ENCODE data around the gene TRPM8.

Gene TRPM8

DNA sequence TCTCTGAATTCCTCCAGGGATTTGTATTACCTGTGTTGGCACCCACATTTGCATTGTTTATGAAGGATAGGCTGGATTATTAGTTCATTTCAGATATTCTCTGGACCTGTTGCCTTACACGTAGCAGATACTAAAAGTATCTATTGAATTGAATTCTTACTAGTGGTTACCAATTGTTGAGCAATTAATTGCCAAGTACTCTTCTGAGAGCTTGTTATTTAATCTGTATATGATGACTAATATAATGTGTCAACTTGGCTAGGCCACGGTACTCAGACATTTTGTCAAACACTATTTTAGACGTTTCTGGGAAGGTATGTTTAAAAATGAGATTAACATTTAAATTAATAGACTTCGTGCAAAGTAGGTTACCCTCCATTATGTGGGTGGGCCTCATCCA, 130.9 kb downstream of the TRPM8 start:
- DNase-seq (ENCODE audit: low read depth) = no peak

GRCh38 chr2:234050455-234051135, 133.4 kb downstream of the TRPM8 start, which contains the start of gene SPP2:
TSS of gene SPP2 (plus strand) at chr2:234050702. CDS start at chr2:234050787, 85 bp downstream.
- DNase-seq (ENCODE audit: low read depth) = no peak

- no peak for DNase-seq (ENCODE audit: low read depth)
Measured at GRCh38 chr2:234051374-234052070, 134.3 kb downstream of the TRPM8 start.

DNA sequence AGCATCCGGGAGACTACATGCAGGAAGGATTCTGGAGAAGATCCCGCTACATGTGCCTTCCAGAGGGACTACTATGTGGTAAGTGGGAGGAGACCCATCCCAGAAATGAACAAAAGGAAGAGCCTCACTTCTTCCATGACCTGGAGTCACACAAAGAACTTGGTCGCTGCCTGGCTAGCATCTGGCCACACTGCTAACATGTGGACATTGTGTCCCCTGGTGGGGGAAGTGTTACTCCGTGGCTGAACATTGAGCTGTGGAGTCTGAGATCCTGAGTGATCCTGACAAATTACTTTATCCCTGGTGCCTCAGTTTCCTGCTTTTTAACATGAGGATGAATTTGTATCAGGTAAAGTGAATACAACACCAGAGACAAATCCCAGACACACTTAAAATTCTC, 141.7 kb downstream of the TRPM8 start:
- DNase-seq (ENCODE audit: low read depth) = no peak

GRCh38 chr2:234060236-234060635, 143.1 kb downstream of the TRPM8 start:
- DNase-seq (ENCODE audit: low read depth) = no peak

DNA sequence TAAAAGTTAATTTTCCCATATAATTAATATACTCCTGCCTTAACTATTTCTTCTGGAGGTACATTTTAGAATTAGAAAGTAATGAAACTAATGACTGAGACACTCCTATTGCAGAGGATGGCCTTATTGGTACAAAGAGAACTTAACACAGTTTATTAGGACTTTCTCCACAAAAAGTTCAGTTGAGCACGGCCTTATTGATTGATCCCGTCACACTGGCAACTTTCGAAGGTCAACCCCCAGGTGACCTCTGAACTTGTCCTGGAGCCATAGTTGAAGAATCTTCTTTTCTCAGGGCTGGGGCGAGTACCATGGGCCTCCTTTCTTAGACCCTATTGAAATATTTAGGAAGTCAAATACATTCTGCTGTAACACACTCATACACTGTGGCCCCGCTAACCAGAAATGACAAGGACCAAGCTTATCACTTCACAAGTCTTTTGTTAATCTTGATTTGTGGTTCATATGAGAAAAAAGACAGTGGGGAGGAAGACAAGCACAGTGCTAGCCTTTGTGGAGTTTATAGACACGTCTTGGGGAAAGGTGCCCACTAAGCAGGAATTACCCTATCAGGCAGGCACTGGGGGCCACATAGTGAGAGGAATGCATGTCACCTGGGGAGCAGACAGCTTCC, 144.6 kb downstream of the TRPM8 start:
- no peak for DNase-seq (ENCODE audit: low read depth)

DNA sequence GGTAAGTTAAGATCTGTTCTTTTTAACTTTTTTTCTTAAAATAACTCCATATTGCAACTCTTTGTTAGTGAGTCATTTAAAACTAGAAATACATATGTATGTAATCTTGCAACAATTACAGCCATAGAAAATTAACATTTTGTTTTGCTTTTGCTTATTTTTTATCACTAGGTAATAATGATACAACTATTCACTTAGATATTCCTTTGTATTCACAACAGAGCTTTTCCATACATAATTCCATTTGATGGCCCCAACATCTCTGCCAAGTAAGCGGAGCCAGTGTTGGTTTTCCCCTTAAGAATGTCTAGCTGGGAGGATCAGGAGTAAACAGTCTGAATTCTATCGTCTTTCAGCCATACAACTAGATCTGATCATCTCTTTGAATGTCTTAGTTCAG, 149.4 kb downstream of the TRPM8 start:
- no peak for DNase-seq (ENCODE audit: low read depth)
